HG03060 (cell line): Measurements from ENCODE around the gene JAK1.
A peak's percentile ranks its signal among the peaks of the same experiment; 100 is the strongest.

Source experiments
- ATAC-seq: cut with Tn5 transposase; IDR thresholded peaks from one replicate; pipeline ENCODE4 v1.9.1; 2021; ENCODE audit warnings: low read depth, moderate number of reproducible peaks; ENCODE audit not compliant: unreplicated experiment

JAK1 gene

GRCh38 chr1:64894438-64895196, 71.7 kb downstream of the JAK1 start:
- no peak for ATAC-seq

- no peak for ATAC-seq
These were observed 72.4 kb downstream of the JAK1 start for GRCh38 chr1:64893921-64894320.

DNA sequence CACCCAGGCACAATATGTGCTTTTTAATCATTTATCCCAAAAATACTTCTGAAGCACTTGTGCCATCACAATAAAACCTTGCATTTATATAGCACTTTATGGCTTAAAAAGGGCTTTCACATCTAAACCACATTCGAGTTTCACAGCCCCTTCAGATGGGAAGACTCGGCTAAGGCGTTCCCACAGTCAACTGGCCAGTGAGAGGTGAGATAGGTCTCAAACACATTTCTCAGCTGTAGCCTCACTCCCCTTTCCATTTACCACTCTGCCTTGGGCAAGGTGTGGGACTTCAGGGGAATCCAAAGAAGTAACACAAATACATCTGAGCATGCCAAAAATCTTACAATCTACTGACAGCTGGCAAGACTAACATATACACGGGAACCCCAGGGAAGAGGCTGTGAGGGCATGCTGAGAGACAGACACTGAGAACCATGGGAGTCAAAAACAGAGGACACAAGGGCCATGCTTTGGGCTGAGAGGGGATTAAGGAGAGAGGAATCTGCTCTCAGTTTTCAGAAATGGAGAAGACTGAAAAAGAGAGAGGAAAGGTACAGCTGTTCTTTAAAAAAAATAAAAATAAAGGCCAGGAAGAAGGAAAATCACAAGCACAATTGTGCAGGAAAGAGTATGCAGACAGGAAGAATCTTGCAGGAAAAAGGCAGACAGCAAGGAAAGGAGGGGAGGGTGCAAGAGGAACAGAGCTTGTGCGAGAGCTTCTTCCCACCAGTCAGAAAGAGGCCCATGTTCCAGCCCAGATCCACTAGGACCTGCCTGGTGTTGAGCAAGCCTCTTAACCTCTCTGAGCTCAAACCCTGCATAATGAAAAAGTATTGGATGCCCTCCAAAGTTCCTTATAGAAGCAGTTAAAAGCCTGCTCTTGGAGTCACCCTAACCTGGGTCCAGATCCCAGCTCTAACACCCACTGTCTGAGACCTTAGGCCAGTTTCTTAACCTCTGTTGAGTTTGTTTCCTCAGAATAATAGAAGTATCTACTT, 73.5 kb downstream of the JAK1 start:
- no peak for ATAC-seq

GRCh38 chr1:64891448-64891825, 74.9 kb downstream of the JAK1 start:
- ATAC-seq = no peak

DNA sequence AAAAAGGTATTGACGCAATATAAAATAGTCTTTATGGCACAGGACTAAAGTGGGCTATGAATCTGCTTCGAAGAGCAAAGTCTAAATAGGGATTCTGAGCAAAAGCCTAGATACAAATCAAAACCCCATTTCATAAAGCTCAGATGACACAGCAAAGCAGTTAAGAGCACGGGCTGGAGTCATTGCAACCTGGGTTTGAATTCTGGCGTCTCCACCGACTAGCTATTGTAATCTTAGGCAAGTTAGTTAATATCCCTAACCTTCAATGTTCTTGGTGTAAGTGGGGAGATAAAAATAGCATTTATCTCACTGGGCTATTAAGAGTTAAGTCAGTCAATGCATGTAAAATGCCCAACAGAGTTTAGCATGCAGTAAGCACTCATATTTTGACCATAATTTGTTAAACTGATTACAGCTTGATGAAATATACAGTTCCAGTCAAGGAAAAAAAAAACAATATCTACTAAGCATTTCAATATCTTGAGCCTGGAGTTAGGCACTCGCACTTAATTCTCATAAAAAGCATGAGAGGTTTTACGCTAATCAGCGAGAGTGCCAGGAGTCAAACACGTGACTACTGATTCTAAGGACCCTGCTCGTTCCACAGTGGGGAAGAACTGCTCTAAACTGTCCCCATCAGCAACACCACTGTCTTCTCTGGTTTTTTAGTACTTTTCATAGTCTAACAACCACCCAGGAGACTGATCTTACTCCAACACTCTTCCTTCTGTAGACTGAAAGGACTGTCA, 75.5 kb downstream of the JAK1 start:
- no peak for ATAC-seq

DNA sequence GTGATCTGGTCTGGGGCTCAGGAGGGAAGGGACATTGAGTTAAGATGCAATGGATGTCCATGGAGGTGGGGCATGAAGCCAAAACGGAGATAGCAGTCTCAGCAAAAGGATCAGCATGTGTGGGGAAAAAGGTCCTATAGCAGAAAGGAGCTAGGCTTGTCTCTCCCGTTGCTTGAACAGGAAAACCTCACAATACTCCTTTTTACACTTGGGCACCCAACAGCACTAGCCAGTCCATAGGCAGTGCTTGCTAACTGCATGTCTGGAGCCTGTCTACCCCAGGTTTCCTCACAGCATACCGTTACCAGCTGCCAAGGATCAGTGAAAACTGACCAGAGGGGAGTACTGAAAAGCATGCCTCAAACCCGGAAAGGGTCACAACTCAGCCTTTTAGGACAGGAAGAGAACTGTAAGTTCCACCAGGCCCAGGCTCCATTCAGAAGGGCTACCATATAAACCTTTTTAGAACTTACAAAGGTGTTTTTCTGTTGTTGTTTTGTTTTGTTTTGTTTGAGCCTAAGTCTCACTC, 78.6 kb downstream of the JAK1 start:
- ATAC-seq = no peak

GRCh38 chr1:64886877-64887276, 79.5 kb downstream of the JAK1 start:
- ATAC-seq = no peak

DNA sequence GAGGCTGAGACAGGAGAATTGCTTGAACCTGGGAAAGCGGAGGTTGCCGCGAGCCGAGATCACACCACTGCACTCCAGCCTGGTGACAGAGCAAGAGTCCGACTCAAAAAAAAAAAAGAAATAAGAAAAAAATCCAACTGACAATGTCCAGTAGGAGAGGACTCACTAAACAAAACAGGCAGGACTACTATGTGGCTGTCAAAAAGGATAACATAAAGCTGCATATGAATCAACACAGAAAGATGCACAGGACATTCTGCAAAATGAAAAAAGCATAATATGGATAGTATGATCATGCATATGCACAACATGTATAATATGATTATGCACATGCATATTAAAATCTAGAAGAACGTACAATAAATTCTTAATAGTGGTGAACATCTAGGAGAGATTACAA, 80.7 kb downstream of the JAK1 start:
- no peak for ATAC-seq

DNA sequence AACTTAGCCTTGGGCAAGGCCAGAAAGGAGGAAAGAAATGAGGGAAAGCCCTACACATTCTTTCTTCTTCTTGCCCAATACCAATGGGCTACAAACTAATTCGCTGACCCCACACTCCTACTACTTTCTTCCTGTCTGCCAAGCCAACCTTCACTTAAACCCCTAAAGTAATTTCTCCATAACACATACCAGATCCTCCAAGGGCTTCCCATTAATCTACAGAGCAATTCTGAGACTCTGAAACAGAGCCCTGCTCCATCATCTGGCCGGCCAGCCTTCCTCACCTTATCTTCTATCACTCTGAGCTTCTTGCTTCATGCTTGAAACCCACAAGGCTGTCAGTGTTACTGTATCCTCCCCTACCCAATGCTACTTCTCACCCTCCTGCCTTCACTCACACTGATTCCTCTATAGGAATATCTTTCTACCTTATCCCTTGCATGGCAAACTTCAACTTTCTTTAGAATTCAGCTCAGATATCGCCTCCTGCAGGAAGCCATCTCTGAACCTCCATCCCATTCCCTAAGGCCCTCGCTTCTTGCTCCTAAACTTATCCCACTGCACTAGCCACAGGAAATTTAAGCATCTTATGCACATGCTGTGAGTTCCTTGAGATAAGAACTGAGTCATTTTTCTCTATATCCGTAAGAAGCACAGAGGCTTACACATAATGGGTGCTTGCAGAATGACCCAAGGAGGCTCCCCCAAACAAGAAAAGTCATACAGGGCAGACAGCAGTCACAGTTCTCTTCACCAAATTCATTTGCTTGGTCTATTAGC, 81.9 kb downstream of the JAK1 start:
- ATAC-seq = no peak

GRCh38 chr1:64882574-64883255, 83.6 kb downstream of the JAK1 start:
- ATAC-seq = peak; percentile 86

- no peak for ATAC-seq
These were observed 85.1 kb downstream of the JAK1 start for GRCh38 chr1:64881281-64881680.

DNA sequence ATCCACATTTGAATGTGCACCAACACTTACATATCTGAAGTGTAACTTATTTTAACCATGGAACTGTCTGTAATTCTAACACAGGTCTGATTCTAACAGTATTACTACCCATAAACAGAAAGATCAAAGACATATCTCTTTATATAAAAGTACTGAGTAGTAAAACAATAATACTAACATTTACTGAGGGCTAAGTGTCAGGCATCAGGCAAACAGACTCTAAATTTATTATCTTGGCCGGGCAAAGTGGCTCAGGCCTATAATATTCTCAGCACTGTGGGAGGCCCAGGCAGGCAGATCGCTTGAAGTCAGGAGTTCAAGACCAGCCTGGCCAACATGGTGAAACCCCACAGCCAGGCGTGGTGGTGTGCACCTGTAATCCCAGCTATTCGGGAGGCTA, 85.9 kb downstream of the JAK1 start:
- ATAC-seq = no peak

GRCh38 chr1:64878931-64879611, 87.3 kb downstream of the JAK1 start:
- ATAC-seq = no peak

GRCh38 chr1:64878090-64878489, 88.3 kb downstream of the JAK1 start:
- no peak for ATAC-seq

GRCh38 chr1:64877598-64877997, 88.8 kb downstream of the JAK1 start:
- ATAC-seq = no peak

DNA sequence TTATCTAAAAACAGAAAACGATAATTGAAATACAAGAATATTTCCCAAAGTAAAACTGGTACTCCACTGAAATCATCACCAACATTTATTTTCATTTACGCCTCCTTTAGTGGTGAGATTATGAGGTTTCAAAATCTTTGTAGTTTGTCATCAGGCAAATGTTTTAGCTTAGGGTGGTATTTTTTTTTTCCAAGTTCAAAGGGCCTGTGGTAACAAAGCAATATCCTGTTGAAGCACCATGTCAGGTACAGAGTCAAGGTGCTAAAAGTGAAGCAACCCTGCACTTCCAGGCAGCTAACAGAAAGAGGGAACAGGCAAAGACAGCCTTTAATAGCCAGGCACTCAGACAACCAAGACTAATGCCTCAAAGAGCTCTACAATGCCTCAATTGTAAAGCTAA, 89.2 kb downstream of the JAK1 start:
- ATAC-seq = no peak

- no peak for ATAC-seq
These were observed 90.7 kb downstream of the JAK1 start for GRCh38 chr1:64875606-64876005.

GRCh38 chr1:64875101-64875500, 91.2 kb downstream of the JAK1 start:
- ATAC-seq = no peak

DNA sequence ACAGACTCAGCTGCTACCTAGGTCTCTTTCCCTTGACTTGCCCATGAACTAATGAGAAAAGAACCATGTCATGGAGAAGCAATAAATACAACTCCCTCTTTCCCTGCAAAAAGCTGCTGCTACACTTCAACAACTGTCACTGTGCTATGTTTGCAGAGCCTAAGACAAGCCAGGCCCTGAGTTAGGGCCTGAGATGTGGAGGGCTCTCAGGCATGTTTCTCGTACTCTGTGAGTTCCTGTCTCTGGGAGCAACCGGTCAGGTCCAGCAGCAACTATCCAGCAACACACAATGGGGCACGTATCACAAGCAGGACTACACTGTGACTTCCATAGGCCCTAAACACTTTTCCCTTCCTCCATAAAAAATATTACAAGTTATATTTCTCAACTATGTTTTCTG, 91.7 kb downstream of the JAK1 start:
- ATAC-seq = no peak
